GM04503 (cell line): ENCODE data around the gene HERPUD1.
"Not testable (repeated sequence)": the region's sequence is repeated elsewhere in the genome, so short reads cannot be mapped to it uniquely, and the experiment has no call there.

Experiments
- DNase-seq: peaks from one replicate; pipeline ENCODE4 v3.0.0-alpha.2; 2012; ENCODE audit warnings: low read depth

The HERPUD1 gene

GRCh38 chr16:56960681-56961281, 28.8 kb downstream of the HERPUD1 start:
- no peak for DNase-seq

GRCh38 chr16:56961386-56961785, 29.4 kb downstream of the HERPUD1 start:
- DNase-seq = no peak

GRCh38 chr16:56961851-56962281, 29.9 kb downstream of the HERPUD1 start, which contains the start of gene CETP:
TSS of gene CETP (plus strand) at chr16:56961950. CDS start at chr16:56961980, 30 bp downstream.
- DNase-seq = no peak

- DNase-seq = peak; percentile 39
These were observed 32.6 kb downstream of the HERPUD1 start for GRCh38 chr16:56964243-56965148.

GRCh38 chr16:56965149-56966092, 33.5 kb downstream of the HERPUD1 start:
- no peak for DNase-seq

- DNase-seq = no peak
These were observed 34.1 kb downstream of the HERPUD1 start for GRCh38 chr16:56966093-56966475.

- no peak for DNase-seq
These were observed 35.8 kb downstream of the HERPUD1 start for GRCh38 chr16:56967733-56968132.

GRCh38 chr16:56969769-56970168, 37.8 kb downstream of the HERPUD1 start:
- DNase-seq = no peak

- no peak for DNase-seq
These were observed 39.2 kb downstream of the HERPUD1 start for GRCh38 chr16:56970934-56971767.

- DNase-seq = no peak
These were observed 39.8 kb downstream of the HERPUD1 start for GRCh38 chr16:56971768-56972043.

GRCh38 chr16:56972403-56973293, 40.7 kb downstream of the HERPUD1 start:
- no peak for DNase-seq

- DNase-seq = no peak
These were observed 41.4 kb downstream of the HERPUD1 start for GRCh38 chr16:56973294-56973689.

- DNase-seq = not testable (repeated sequence)
These were observed 42.0 kb downstream of the HERPUD1 start for GRCh38 chr16:56973899-56974298.

- no peak for DNase-seq
These were observed 42.8 kb downstream of the HERPUD1 start for GRCh38 chr16:56974549-56975300.

- DNase-seq = no peak
These were observed 43.8 kb downstream of the HERPUD1 start for GRCh38 chr16:56975714-56976113.

GRCh38 chr16:56977216-56977615, 45.3 kb downstream of the HERPUD1 start:
- DNase-seq = no peak

GRCh38 chr16:56977823-56978430, 46.0 kb downstream of the HERPUD1 start:
- no peak for DNase-seq

GRCh38 chr16:56980201-56980535, 48.2 kb downstream of the HERPUD1 start:
- DNase-seq = no peak
